ENCODE measurements around the gene ABCA4.

- no peak for TF ChIP-seq POLR2A (IDR thresholded peaks at IDR 0.05; ENCODE audit: low read length)
- TF ChIP-seq GATA1 (IDR thresholded peaks at IDR 0.05; ENCODE audit: low read depth, low read length), result no peak
These were observed 35.2 kb upstream of the ABCA4 start for GRCh38 chr1:94156096-94156625.
